Heart right ventricle (tissue), 16 donors: Measurements from ENCODE around the gene ABITRAM. TPM values are rescaled to one million over a fixed set of nuclear protein-coding genes. Genes with fewer than 3 reads are reported as not detected.

Experiments
- ATAC-seq, 8 donors: fragments of 200-7000 bp; cut with Tn5 transposase; one replicate each; pipeline ENCODE4 v1.9.1; 2020; ENCODE audit warnings: mild to moderate bottlenecking in 8 of 8, moderate library complexity in 8 of 8, moderate number of reproducible peaks in 1 of 8
- DNase-seq, 2 donors: peaks; one replicate each; pipeline ENCODE4 v3.0.0-alpha.2; 2020
- H3K27ac ChIP-seq, 10 donors: fragments of 200-600 bp; sonication (generic) in 2 of 10; one replicate each; pipeline versions ENCODE4 v1.5.0 to v1.8.0; 2020 to 2022; ENCODE audit warnings: mild to moderate bottlenecking in 3 of 10
- H3K27me3 ChIP-seq, 7 donors: fragments of 200-600 bp; one replicate each; pipeline ENCODE4 v1.8.0; 2021 to 2022; ENCODE audit warnings: mild to moderate bottlenecking in 2 of 7
- H3K36me3 ChIP-seq, 9 donors: fragments of 200-600 bp; sonication (generic) in 1 of 9; one replicate each; pipeline versions ENCODE4 v1.5.0 to v1.8.0; 2020 to 2022; ENCODE audit warnings: mild to moderate bottlenecking in 2 of 9
- H3K4me1 ChIP-seq, 9 donors: fragments of 200-600 bp; sonication (generic) in 1 of 9; one replicate each; pipeline versions ENCODE4 v1.5.0 to v1.8.0; 2020 to 2022; ENCODE audit warnings: mild to moderate bottlenecking in 4 of 9
- H3K4me3 ChIP-seq, 10 donors: fragments of 200-600 bp; sonication (generic) in 2 of 10; one replicate each; pipeline versions ENCODE4 v1.5.0 to v1.8.0; 2020 to 2022; ENCODE audit warnings: mild to moderate bottlenecking in 7 of 10, moderate library complexity in 2 of 10
- H3K9me3 ChIP-seq, 11 donors: fragments of 200-600 bp in 10 of 11; sonication (generic) in 2 of 11; one replicate each; pipeline versions ENCODE4 v1.5.0 to v1.8.0; 2013 to 2022; ENCODE audit warnings: mild to moderate bottlenecking in 2 of 11, control low read depth in 1 of 11, moderate library complexity in 1 of 11
- WGBS, 2 donors: extraction: QIAGEN DNeasy Blood & Tissue Kit; methylation state at CpG; one replicate each; pipeline ENCODE4 v1.1.7; 2013; ENCODE audit warnings: inconsistent platforms in 1 of 2; 5-methylcytosine and 5-hydroxymethylcytosine counted together
- intact Hi-C, 10 donors: fragments of 100-400 bp; cut with DNase I; formaldehyde crosslinking; loops; one replicate each; pipeline versions ENCODE4 v1.11.1 to v1.14.2; 2022
- polyA plus RNA-seq, 2 donors: library from polyadenylated mRNA; stranded (reverse); fragments of 200-250 nt; gene quantifications; one replicate each; pipeline ENCODE4 v1.2.3, GENCODE V29; 2013
- total RNA-seq, 10 donors: library from RNA; stranded (reverse); fragmentation: NEBNext Ultra II Directional in 3 of 10; extraction: Animal tissue kit (Norgen Biotek cat#: 25700) in 3 of 10; gene quantifications; one replicate each; pipeline versions ENCODE4 v1.2.1 to v1.2.4, GENCODE V29; 2021 to 2023
- TF ChIP-seq, protein P1 (sequence below), 9 donors: fragments of 200-600 bp; sonication (generic) in 2 of 9; IDR thresholded peaks; one replicate each; pipeline versions ENCODE4 v1.5.0 to v1.8.0; 2021 to 2022; ENCODE audit warnings: antibody characterized with exemption in 9 of 9, mild to moderate bottlenecking in 5 of 9, moderate library complexity in 1 of 9
- donor health status: Arrhythmogenic right ventricular cardiomyopathy.
- donor health status: ischemic (EF 13 %, LVEDD 7.1; RV severe dilation, severe dysfunction).
- donor health status: healthy with polysubstance abuse.
- donor health status: DM: no; HTN: yes; CAD: no.
- donor health status: DM: no; HTN: no; CAD: no.
- donor health status: ischemic (EF 25% LVEDD 6.9; RV normal size, moderate dysfunction).
- donor health status: ischemic (EF 25% LVEDD 5.7; RV mildly dilated, moderate dysfunction).
- donor health status: healthy.
- donor health status: DM: yes; HTN: yes; CAD: no.
- donor health status: Ischemic cardiomyopathy.
- donor health status: ischemic (EF 35%, LVEDD 5.7; RV mildly dilated, moderate dysfunction).
- donor health status: nonischemic (EF 11% LVEDD 7.7; RV severe dilation, severe dysfunction).
- donor health status: DM: yes; HTN: yes; CAD: no.
- donor health status: PGD.
- donor health status: ischemic (EF 29% LVEDD 5.4; RV normal size, mild dysfunction).
- donor health status: nonischemic (EF 23%, LVEDD 6.1; RV moderate dilation, normal function).

The ABITRAM gene
- total and polyA plus RNA-seq, 12 donors, result 9.1 to 17.7 (median 14.6) TPM

- no peaks in the 10 kb centered on the region for H3K9me3 ChIP-seq
- H3K4me1 ChIP-seq, result peaks cover 5 to 33% (median 26%) of the 10 kb centered on the region in 9 donors
- peak overlapping the region; percentile 71 to 100 (median 86) for H3K4me3 ChIP-seq
- TF ChIP-seq, protein P1, sequence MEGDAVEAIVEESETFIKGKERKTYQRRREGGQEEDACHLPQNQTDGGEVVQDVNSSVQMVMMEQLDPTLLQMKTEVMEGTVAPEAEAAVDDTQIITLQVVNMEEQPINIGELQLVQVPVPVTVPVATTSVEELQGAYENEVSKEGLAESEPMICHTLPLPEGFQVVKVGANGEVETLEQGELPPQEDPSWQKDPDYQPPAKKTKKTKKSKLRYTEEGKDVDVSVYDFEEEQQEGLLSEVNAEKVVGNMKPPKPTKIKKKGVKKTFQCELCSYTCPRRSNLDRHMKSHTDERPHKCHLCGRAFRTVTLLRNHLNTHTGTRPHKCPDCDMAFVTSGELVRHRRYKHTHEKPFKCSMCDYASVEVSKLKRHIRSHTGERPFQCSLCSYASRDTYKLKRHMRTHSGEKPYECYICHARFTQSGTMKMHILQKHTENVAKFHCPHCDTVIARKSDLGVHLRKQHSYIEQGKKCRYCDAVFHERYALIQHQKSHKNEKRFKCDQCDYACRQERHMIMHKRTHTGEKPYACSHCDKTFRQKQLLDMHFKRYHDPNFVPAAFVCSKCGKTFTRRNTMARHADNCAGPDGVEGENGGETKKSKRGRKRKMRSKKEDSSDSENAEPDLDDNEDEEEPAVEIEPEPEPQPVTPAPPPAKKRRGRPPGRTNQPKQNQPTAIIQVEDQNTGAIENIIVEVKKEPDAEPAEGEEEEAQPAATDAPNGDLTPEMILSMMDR (IDR thresholded peaks at IDR 0.05), result no peak
- intact Hi-C loops, result loop anchor here in 2 of 10 donors (5.0 kb wide), 1 partner anchor 79 kb away; the partner anchor contains the start of gene CTNNAL1 (in 2 of the 2)
- H3K27ac ChIP-seq, result peak overlapping the region; percentile 83 to 94 (median 92)
- 1% methylated on average over 25 of the region's 25 CpGs for WGBS, 2 donors
- H3K27me3 ChIP-seq, result no peaks in the 10 kb centered on the region
- peak in 1 of 2 donors; percentile 6 for DNase-seq
- peaks cover 0 to 45% (median 7%) of the 10 kb centered on the region in 9 donors for H3K36me3 ChIP-seq
- no peak for ATAC-seq
Observed at GRCh38 chr9:108933231-108933717, 926 bp upstream of the ABITRAM start.

- WGBS, 2 donors, result 0 to 1% methylated on average over 48 of the region's 48 CpGs
- TF ChIP-seq, protein P1 (IDR thresholded peaks at IDR 0.05), result peak in 4 of 9 donors; percentile 32 to 55 (median 42)
Observed at GRCh38 chr9:108933718-108934322, 380 bp upstream of the ABITRAM start, which contains the start of gene ELP1. ELP1 (minus strand) TSS chr9:108934124; CDS start chr9:108931146, 2,978 bp downstream.

GRCh38 chr9:108937561-108938305, 3.5 kb downstream of the ABITRAM start:
- no peak for DNase-seq
- Histone ChIP-seq H3K4me3 (no peak overlapping the region), H3K27ac (no peak overlapping the region), H3K4me1 (peaks cover 5 to 24% (median 20%) of the 10 kb centered on the region in 9 donors), H3K36me3 (peaks cover 0 to 61% (median 14%) of the 10 kb centered on the region in 9 donors), H3K9me3 (no peaks in the 10 kb centered on the region), H3K27me3 (no peaks in the 10 kb centered on the region)
- ATAC-seq, result no peak
- WGBS, 2 donors, result 69% methylated on average over 5 of the region's 5 CpGs
- TF ChIP-seq, protein P1 (IDR thresholded peaks at IDR 0.05), result no peak
- intact Hi-C loops, result no loop called here

More at GRCh38 chr9:108933718-108934322, 380 bp upstream of the ABITRAM start, which contains the start of gene ELP1:
- intact Hi-C loops, result loop anchor here in 2 of 10 donors (5.0 kb wide), 1 partner anchor 78 kb away; the partner anchor contains the start of gene CTNNAL1 (in 2 of the 2)
- Histone ChIP-seq H3K4me1 (peaks cover 5 to 33% (median 26%) of the 10 kb centered on the region in 9 donors), H3K27ac (peak within 1 kb of the TSS; percentile 83 to 94 (median 92)), H3K9me3 (no peaks in the 10 kb centered on the region), H3K27me3 (no peaks in the 10 kb centered on the region), H3K36me3 (peaks cover 0 to 44% (median 6%) of the 10 kb centered on the region in 9 donors), H3K4me3 (peak within 1 kb of the TSS; percentile 71 to 100 (median 86))
- DNase-seq (peak; percentile 94), ATAC-seq (peak; percentile 92 to 97 (median 95))

GRCh38 chr9:108939975-108940374, 5.8 kb downstream of the ABITRAM start:
- 90 to 94% methylated on average over 4 of the region's 4 CpGs for WGBS, 2 donors
- TF ChIP-seq, protein P1 (IDR thresholded peaks at IDR 0.05), result no peak
- Histone ChIP-seq H3K4me3 (no peak overlapping the region), H3K27me3 (no peaks in the 10 kb centered on the region), H3K9me3 (no peaks in the 10 kb centered on the region), H3K36me3 (peaks cover 0 to 83% (median 20%) of the 10 kb centered on the region in 9 donors), H3K27ac (no peak overlapping the region), H3K4me1 (peaks cover 2 to 12% (median 11%) of the 10 kb centered on the region in 9 donors)
- DNase-seq (no peak), ATAC-seq (no peak)
- intact Hi-C loops, result loop anchor here in 1 of 10 donors (10.0 kb wide), 1 partner anchor 95 kb away; no protein-coding TSS in a partner anchor
